GM19455 (cell line): ENCODE measurements around the gene ABCC6.
"Not testable (repeated sequence)": the region's sequence is repeated elsewhere in the genome, so short reads cannot be mapped to it uniquely, and the experiment has no call there.

Experiments used
- ATAC-seq: cut with Tn5 transposase; IDR thresholded peaks from one replicate; pipeline ENCODE4 v1.9.1; 2021; ENCODE audit not compliant: unreplicated experiment

The ABCC6 gene

GRCh38 chr16:16223662-16224241 is 458 bp upstream of the ABCC6 start:
- ATAC-seq, result not testable (repeated sequence)

DNA sequence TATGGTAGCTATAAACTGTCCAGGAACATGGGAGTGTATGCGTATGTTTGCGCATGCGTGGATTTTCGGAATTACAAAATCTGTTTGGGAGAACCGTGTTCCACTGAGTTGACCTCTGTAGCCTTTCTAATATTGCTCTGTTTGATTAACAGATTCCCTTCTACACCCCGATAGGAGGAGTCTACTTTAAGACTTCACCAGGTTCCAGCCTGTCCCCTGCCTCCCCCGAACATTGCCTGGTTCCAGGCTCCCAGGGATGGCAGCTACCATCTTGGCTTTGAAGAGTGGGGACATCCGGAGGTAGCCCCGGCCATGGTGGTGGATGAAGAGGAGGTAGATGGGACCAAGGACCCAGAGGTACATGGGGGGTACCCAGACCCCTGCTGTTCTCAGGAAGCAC is 1.9 kb downstream of the ABCC6 start:
- not testable (repeated sequence) for ATAC-seq

GRCh38 chr16:16220449-16220848 is 2.8 kb downstream of the ABCC6 start:
- not testable (repeated sequence) for ATAC-seq

DNA sequence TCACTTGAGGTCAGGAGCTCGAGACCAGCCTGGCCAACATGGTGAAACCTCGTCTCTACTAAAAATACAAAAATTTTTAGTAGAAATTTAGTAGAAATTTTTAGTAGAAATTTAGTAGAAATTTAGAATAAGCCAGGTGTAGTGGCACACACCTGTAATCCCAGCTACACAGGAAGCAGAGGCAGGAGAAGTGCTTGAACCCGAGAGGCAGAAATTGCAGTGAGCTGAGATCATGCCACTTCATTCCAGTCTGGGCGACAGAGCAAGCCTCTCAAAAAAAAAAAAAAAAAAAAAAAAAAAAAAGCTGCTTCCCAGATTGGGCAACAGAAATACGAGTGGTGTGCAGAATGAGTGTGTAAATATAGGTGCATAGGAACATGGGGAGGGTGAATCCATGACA is 4.5 kb downstream of the ABCC6 start:
- ATAC-seq, result not testable (repeated sequence)

- not testable (repeated sequence) for ATAC-seq
Measured at GRCh38 chr16:16218349-16218748, 4.9 kb downstream of the ABCC6 start.

DNA sequence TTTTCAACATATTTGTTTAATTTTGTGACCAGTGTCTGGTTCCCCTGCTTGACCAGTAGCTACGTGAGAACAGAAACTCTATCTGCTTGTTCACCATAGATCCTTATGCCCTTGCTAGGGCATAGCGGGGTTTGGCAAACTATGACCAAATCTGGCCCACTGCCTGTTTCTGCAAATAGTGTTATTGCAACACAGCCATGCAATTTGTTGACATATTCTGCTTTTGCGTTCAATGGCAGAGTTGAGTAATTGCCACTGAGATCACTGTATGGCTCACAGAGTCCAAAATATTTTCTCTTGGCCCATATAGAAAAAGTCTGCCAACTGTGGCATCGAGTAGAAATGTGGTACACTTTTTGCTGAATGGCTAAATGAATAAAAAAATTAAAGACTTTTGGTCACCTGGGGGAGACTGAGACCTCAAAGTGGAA is 9.4 kb downstream of the ABCC6 start:
- ATAC-seq, result not testable (repeated sequence)

DNA sequence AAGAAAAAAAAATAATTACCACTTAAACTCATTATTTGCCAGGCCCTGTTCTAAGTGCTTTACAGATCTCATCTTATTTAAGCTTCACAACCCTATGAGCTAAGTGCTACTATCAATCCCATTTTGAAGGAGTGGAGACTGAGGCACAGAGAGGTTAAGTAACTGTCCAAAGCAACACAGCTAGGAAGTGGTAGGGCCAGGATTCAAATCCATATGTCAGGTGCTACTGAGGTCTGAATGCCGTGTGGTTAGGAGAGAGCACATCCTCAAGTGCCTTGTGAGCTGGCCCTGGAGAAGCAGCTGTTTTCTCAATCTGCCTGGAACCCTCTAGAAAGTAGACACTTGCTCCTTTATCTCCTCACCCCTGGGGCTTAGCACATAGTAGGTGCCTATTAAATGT is 11.9 kb downstream of the ABCC6 start:
- not testable (repeated sequence) for ATAC-seq

- not testable (repeated sequence) for ATAC-seq
Measured at GRCh38 chr16:16208461-16208860, 14.8 kb downstream of the ABCC6 start.

GRCh38 chr16:16207787-16208334 is 15.4 kb downstream of the ABCC6 start:
- ATAC-seq, result not testable (repeated sequence)

GRCh38 chr16:16207097-16207786 is 16.1 kb downstream of the ABCC6 start:
- not testable (repeated sequence) for ATAC-seq

DNA sequence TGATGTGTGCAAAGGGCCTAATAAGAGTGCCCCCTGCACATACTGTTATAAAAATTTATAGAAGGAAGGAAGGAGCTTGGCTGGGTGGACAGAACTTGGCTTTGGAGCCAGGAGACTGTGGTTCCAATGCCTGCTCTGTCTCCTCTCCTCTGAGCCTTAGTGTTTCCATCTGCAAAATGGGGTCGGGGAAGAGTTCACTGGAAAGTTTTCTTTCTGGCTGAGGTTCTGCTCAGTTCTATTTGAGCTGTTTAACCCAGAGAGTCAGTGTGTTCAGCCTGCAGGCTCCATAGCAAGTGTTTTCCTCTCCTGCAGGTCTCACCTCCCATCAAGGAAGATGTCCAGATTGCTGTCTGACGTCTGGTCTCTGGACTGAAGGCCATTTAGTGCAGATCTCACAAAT is 17.4 kb downstream of the ABCC6 start:
- not testable (repeated sequence) for ATAC-seq

DNA sequence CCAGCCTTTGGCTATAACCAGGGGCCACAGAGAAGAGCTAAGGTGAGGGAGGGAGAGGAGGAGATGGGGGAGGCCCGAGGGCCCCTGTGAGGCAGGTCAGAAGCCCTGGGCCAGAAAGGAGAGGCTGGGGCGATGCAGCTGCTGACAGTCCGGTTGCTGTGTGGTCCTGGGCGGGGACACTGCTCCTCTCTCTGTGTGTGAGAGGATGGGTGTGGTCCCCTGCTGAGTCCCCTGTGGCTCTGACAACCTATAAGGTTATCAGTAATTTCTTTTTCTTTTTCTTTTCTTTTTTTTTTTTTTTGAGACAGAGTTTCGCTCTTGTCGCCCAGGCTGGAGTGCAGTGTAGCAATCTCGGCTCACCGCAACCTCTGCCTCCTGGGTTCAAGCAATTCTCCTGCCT is 18.7 kb downstream of the ABCC6 start:
- not testable (repeated sequence) for ATAC-seq

- not testable (repeated sequence) for ATAC-seq
Measured at GRCh38 chr16:16203494-16203893, 19.8 kb downstream of the ABCC6 start.

DNA sequence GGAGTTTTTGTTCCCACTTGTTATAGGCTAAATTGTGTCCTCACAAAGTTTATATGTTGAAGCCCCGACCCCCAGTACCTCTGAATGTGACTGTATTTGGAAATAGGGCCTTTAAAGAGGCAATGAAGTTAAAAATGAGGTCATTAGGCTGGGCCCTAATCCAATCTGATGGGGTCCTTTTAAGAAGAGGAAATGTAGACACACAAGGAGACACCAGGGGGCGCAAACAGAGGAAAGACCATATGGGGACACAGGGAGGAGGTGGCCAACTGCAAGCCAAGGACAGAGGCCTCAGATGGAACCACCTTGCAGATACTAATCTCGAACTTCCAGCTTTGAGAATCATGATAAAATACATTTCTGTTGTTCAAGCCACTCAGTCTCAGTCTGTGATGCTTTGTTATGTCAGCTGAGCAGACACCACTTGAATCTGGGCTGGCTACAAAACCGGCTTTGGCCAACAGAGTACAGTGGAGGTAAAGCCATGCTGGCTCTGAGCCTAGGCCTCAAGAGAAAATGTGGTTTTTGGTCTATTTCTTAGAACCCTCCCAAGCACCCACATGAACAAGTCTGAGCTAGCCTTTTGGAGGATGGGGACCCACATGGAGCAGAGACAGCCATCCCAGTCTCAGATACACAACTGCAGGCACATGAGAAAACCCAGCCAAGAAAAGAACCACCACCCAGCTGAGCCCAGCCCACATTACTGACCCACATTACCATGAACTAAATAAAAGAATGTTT is 20.7 kb downstream of the ABCC6 start:
- ATAC-seq, result not testable (repeated sequence)

DNA sequence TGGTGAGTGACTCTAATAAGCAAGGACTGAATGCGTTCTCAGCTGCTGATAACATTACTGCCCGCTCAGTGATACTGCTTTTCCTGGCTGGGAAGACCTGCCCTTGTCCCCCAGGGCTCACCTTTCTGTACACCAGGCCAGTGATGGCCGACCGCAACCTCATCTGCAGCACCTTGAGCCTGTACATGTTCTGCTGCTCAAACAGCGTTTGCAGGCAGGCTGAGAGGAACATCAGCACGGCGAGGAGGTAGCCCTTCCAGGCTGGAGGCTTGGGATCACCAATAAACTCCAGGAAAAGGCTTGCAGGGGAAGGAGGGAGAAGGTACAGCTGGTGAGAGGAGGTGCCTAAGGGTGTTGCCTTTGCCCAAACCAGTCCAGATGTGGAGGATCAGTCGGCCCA is 21.4 kb downstream of the ABCC6 start:
- ATAC-seq, result not testable (repeated sequence)

- not testable (repeated sequence) for ATAC-seq
Measured at GRCh38 chr16:16200391-16200790, 22.9 kb downstream of the ABCC6 start.

- not testable (repeated sequence) for ATAC-seq
Measured at GRCh38 chr16:16199428-16199827, 23.9 kb downstream of the ABCC6 start.

GRCh38 chr16:16197966-16198365 is 25.3 kb downstream of the ABCC6 start:
- ATAC-seq, result no peak

DNA sequence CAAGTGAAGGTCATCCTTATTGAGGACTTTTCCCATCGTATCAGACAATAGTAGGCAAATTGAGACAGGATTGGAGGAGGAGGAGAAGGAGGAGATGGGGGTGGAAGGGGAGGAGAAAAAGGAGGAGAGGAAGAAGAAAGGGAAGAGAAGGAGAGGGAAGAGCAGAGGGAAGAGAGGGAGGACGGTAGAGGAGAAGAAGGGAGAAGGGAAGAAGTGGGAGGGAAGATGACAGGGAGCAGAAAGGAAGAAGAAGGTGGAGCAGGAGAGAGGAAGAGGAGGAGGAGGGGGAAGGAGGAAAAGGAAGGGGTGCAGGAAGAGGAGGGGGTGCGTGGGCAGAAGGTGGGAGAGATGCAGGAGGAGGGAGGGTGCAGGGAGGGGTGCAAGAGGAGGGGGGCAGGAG is 26.0 kb downstream of the ABCC6 start:
- no peak for ATAC-seq

DNA sequence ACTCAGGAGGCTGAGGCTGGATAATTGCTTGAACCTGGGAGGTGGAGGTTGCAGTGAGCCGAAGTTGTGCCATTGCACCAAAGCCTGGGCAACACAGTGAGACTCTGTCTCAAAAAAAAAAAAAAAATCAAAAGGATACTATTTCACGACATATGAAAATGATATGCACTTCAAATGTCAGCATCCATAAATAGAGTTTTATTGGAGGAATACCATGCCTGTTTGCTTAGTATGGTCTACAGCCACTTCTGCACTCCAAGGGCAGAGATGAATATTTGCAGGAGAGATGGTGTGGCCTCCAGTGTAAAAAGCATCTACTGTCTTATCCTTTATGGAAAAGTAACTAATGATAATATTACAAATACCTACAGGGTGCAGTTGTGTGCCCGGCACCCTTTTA is 27.2 kb downstream of the ABCC6 start:
- no peak for ATAC-seq

DNA sequence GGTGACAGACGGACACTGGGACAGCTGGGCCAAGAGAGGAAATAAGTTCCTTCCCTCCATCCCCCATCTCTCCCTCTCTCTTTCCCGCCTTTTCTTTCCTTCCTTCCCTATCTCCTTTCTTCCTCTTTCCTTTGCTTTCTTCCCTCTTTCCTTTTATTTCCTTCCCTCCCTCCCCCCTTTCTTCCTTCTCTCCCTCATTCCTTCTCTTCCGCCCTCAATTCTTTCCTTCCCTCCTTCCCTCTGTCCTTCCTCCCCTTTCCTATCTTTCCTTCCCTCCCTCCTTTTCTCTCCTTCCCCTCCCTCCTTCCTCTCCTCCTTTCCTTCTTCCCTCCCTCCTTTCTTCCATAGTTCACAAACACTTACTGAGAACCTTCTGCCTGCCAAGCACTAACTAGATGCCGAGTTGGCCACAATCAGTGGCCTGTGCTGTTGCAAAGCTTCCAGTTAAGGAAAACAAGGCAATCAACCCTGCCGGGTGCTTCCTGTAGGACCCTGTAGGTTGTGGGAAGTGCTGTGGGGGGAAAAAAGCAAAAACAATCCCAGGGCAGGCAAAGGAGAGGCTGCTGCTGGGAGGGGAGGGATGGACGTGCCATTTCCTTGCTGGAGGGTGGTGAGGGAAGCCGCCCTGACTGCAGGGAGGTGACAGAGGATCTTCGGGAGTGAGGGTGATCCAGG is 31.7 kb downstream of the ABCC6 start:
- no peak for ATAC-seq
